HUES6 (cell line): Measurements from ENCODE around the gene DNAJC13.
"Not testable (repeated sequence)": the region's sequence is repeated elsewhere in the genome, so short reads cannot be mapped to it uniquely, and the experiment has no call there.

Experiments
- H3K27ac ChIP-seq: 2 replicates; pipeline ENCODE4 v1.7.0; 2013; ENCODE audit warnings: low read depth, mild to moderate bottlenecking, low read length, inconsistent platforms
- H3K27me3 ChIP-seq: 2 replicates; pipeline ENCODE4 v1.6.1; 2013; ENCODE audit warnings: low read length; ENCODE audit not compliant: control insufficient read depth, insufficient read depth
- H3K36me3 ChIP-seq: 2 replicates; pipeline ENCODE4 v1.6.1; 2013; ENCODE audit warnings: low read length; ENCODE audit not compliant: control insufficient read depth, insufficient read depth
- H3K4me1 ChIP-seq: 2 replicates; pipeline ENCODE4 v1.6.1; 2013; ENCODE audit warnings: low read length; ENCODE audit not compliant: control insufficient read depth, insufficient read depth
- H3K4me3 ChIP-seq: 2 replicates; pipeline ENCODE4 v1.5.1; 2013; ENCODE audit warnings: low read depth, low read length
- H3K9ac ChIP-seq: one replicate; pipeline ENCODE4 v1.6.1; 2013; ENCODE audit warnings: mild to moderate bottlenecking, low read length
- H3K9me3 ChIP-seq: 2 replicates; pipeline ENCODE4 v1.6.1; 2013; ENCODE audit warnings: low read depth, low read length; ENCODE audit not compliant: control insufficient read depth, insufficient read depth

The DNAJC13 gene

GRCh38 chr3:132416807-132417694, at the start of gene DNAJC13:
Gene DNAJC13, plus strand, starts transcription at chr3:132417502. Its CDS starts 17,049 bp downstream, at chr3:132434551.
- H3K36me3 ChIP-seq = no peaks in the 10 kb centered on the region
- peak within 1 kb of the TSS; percentile 73 for H3K27ac ChIP-seq
- H3K4me3 ChIP-seq = peak within 1 kb of the TSS; percentile 99
- no peaks in the 10 kb centered on the region for H3K27me3 ChIP-seq
- 0 out of 2 replicates have a peak, but pooled peaks cover 10% of the 10 kb centered on the region for H3K4me1 ChIP-seq
- H3K9ac ChIP-seq = peak within 1 kb of the TSS; percentile 90
- no peaks in the 10 kb centered on the region for H3K9me3 ChIP-seq

GRCh38 chr3:132368515-132368914, 48.8 kb upstream of the DNAJC13 start:
- H3K27me3 ChIP-seq = no peaks in the 10 kb centered on the region
- no peaks in the 10 kb centered on the region for H3K9me3 ChIP-seq
- no peak overlapping the region for H3K4me3 ChIP-seq
- no peaks in the 10 kb centered on the region for H3K4me1 ChIP-seq
- no peak overlapping the region for H3K27ac ChIP-seq
- H3K36me3 ChIP-seq = no peaks in the 10 kb centered on the region
- no peak overlapping the region for H3K9ac ChIP-seq

- Histone ChIP-seq H3K9me3 (no peaks in the 10 kb centered on the region), H3K9ac (no peak overlapping the region), H3K27me3 (no peaks in the 10 kb centered on the region), H3K4me1 (no peaks in the 10 kb centered on the region), H3K4me3 (no peak overlapping the region), H3K36me3 (no peaks in the 10 kb centered on the region), H3K27ac (no peak overlapping the region)
Observed at GRCh38 chr3:132368962-132369361, 48.3 kb upstream of the DNAJC13 start.

GRCh38 chr3:132376945-132377354, 40.4 kb upstream of the DNAJC13 start:
- Histone ChIP-seq H3K4me1 (peaks cover 13% of the 10 kb centered on the region), H3K9ac (peak overlapping the region; percentile 89), H3K4me3 (peak overlapping the region; percentile 76), H3K27ac (peak overlapping the region; percentile 86; the same call in 1 of the 2 replicates)
- not testable (repeated sequence) for H3K36me3 ChIP-seq, H3K27me3 ChIP-seq, H3K9me3 ChIP-seq

GRCh38 chr3:132378048-132378762, 39.1 kb upstream of the DNAJC13 start:
- Histone ChIP-seq H3K4me1 (peaks cover 26% of the 10 kb centered on the region), H3K9me3 (peaks cover 8% of the 10 kb centered on the region; the same call in 1 of the 2 replicates), H3K27me3 (no peaks in the 10 kb centered on the region), H3K9ac (no peak overlapping the region), H3K36me3 (no peaks in the 10 kb centered on the region), H3K27ac (no peak overlapping the region), H3K4me3 (no peak overlapping the region)

- H3K27me3 ChIP-seq = no peaks in the 10 kb centered on the region
- H3K9ac ChIP-seq = no peak overlapping the region
- peaks cover 13% of the 10 kb centered on the region for H3K9me3 ChIP-seq
- H3K36me3 ChIP-seq = no peaks in the 10 kb centered on the region
- no peak overlapping the region for H3K4me3 ChIP-seq
- H3K4me1 ChIP-seq = peaks cover 30% of the 10 kb centered on the region
- no peak overlapping the region for H3K27ac ChIP-seq
Observed at GRCh38 chr3:132378846-132379245, 38.5 kb upstream of the DNAJC13 start.

GRCh38 chr3:132380920-132381319, 36.4 kb upstream of the DNAJC13 start:
- H3K4me1 ChIP-seq = peaks cover 30% of the 10 kb centered on the region
- H3K36me3 ChIP-seq = no peaks in the 10 kb centered on the region
- no peak overlapping the region for H3K4me3 ChIP-seq
- no peak overlapping the region for H3K9ac ChIP-seq
- peaks cover 15% of the 10 kb centered on the region for H3K9me3 ChIP-seq
- H3K27ac ChIP-seq = no peak overlapping the region
- H3K27me3 ChIP-seq = no peaks in the 10 kb centered on the region

- H3K27ac ChIP-seq = peak overlapping the region; percentile 34
- H3K36me3 ChIP-seq = no peaks in the 10 kb centered on the region
- H3K9ac ChIP-seq = peak overlapping the region; percentile 46
- no peaks in the 10 kb centered on the region for H3K27me3 ChIP-seq
- H3K9me3 ChIP-seq = peaks cover 15% of the 10 kb centered on the region
- peak overlapping the region; percentile 25; the same call in 1 of the 2 replicates for H3K4me3 ChIP-seq
- H3K4me1 ChIP-seq = peaks cover 30% of the 10 kb centered on the region
Observed at GRCh38 chr3:132381348-132381944, 35.9 kb upstream of the DNAJC13 start.

GRCh38 chr3:132382267-132382666, 35.0 kb upstream of the DNAJC13 start:
- peak overlapping the region; percentile 41 for H3K4me3 ChIP-seq
- no peaks in the 10 kb centered on the region for H3K27me3 ChIP-seq
- H3K9me3 ChIP-seq = peaks cover 15% of the 10 kb centered on the region
- no peaks in the 10 kb centered on the region for H3K36me3 ChIP-seq
- peaks cover 30% of the 10 kb centered on the region for H3K4me1 ChIP-seq
- H3K27ac ChIP-seq = peak overlapping the region; percentile 84
- peak overlapping the region; percentile 64 for H3K9ac ChIP-seq

- Histone ChIP-seq H3K27ac (peak overlapping the region; percentile 84), H3K27me3 (no peaks in the 10 kb centered on the region), H3K4me1 (peaks cover 30% of the 10 kb centered on the region), H3K9me3 (peaks cover 11% of the 10 kb centered on the region), H3K9ac (peak overlapping the region; percentile 64), H3K4me3 (peak overlapping the region; percentile 41), H3K36me3 (no peaks in the 10 kb centered on the region)
Observed at GRCh38 chr3:132382688-132383194, 34.6 kb upstream of the DNAJC13 start.
